Measurements from ENCODE around the gene ALDH7A1. TPM values are rescaled to one million over a fixed set of nuclear protein-coding genes. Genes with fewer than 3 reads are reported as not detected.

ALDH7A1 gene
- total and polyA plus RNA-seq, 2 experiments from 2014 or later = 65.2 to 121 TPM

GRCh38 chr5:126526493-126526892 lies 68.5 kb downstream of the ALDH7A1 start:
- TF ChIP-seq, protein P1, sequence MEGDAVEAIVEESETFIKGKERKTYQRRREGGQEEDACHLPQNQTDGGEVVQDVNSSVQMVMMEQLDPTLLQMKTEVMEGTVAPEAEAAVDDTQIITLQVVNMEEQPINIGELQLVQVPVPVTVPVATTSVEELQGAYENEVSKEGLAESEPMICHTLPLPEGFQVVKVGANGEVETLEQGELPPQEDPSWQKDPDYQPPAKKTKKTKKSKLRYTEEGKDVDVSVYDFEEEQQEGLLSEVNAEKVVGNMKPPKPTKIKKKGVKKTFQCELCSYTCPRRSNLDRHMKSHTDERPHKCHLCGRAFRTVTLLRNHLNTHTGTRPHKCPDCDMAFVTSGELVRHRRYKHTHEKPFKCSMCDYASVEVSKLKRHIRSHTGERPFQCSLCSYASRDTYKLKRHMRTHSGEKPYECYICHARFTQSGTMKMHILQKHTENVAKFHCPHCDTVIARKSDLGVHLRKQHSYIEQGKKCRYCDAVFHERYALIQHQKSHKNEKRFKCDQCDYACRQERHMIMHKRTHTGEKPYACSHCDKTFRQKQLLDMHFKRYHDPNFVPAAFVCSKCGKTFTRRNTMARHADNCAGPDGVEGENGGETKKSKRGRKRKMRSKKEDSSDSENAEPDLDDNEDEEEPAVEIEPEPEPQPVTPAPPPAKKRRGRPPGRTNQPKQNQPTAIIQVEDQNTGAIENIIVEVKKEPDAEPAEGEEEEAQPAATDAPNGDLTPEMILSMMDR (IDR thresholded peaks at IDR 0.05; ENCODE audit: low read depth, low read length) = no peak
- no peak for DNase-seq (ENCODE audit: low read depth in 1 of 2, low spot score in 1 of 2)
- H3K4me3 ChIP-seq = no peak overlapping the region
- no peak overlapping the region for H3K27ac ChIP-seq
- no peaks in the 10 kb centered on the region for H3K9me3 ChIP-seq (ENCODE audit: low read depth)
- no peaks in the 10 kb centered on the region for H3K27me3 ChIP-seq
- no peaks in the 10 kb centered on the region for H3K4me1 ChIP-seq (ENCODE audit: low read depth)
- no peaks in the 10 kb centered on the region for H3K36me3 ChIP-seq

- H3K9me3 ChIP-seq (ENCODE audit: low read depth) = no peaks in the 10 kb centered on the region
- TF ChIP-seq, protein P1 (IDR thresholded peaks at IDR 0.05; ENCODE audit: low read depth, low read length) = no peak
- H3K36me3 ChIP-seq = no peaks in the 10 kb centered on the region
- peak in 1 of 2 donors; percentile 62 for DNase-seq (ENCODE audit: low read depth in 1 of 2, low spot score in 1 of 2)
- no peak overlapping the region for H3K27ac ChIP-seq
- no peaks in the 10 kb centered on the region for H3K4me1 ChIP-seq (ENCODE audit: low read depth)
- H3K4me3 ChIP-seq = no peak overlapping the region
- no peaks in the 10 kb centered on the region for H3K27me3 ChIP-seq
These were observed 69.3 kb downstream of the ALDH7A1 start for GRCh38 chr5:126525630-126526245.

GRCh38 chr5:126523818-126524510 lies 71.1 kb downstream of the ALDH7A1 start:
- Histone ChIP-seq H3K36me3 (no peaks in the 10 kb centered on the region), H3K4me1 (ENCODE audit: low read depth) (peaks cover 4% of the 10 kb centered on the region), H3K27ac (peak overlapping the region; percentile 6), H3K9me3 (ENCODE audit: low read depth) (no peaks in the 10 kb centered on the region), H3K27me3 (no peaks in the 10 kb centered on the region), H3K4me3 (no peak overlapping the region)
- TF ChIP-seq, protein P1 (IDR thresholded peaks at IDR 0.05; ENCODE audit: low read depth, low read length) = no peak
- no peak for DNase-seq (ENCODE audit: low read depth in 1 of 2, low spot score in 1 of 2)

DNA sequence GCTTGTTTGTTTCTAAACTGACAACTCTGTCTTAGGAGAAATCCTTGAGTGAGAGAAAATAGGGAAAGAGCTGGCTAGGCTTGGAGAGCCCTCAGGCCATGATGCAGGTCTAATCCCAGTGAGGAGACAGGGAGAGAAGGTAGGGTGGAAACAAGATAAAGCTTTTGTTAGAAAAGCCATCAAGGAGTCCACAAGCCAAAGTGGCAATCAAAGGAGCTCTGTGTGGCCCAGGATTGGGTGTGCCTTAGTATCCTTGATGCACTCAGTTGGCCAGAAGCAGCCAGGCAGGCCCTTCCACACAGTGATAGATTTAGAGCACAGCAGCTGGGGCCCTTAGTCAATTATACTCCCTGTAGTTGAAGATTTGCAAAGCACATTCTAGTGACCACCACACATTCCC lies 73.9 kb downstream of the ALDH7A1 start:
- TF ChIP-seq, protein P1 (IDR thresholded peaks at IDR 0.05; ENCODE audit: low read depth, low read length) = no peak
- Histone ChIP-seq H3K9me3 (ENCODE audit: low read depth) (no peaks in the 10 kb centered on the region), H3K36me3 (no peaks in the 10 kb centered on the region), H3K4me3 (no peak overlapping the region), H3K27ac (no peak overlapping the region), H3K4me1 (ENCODE audit: low read depth) (peaks cover 4% of the 10 kb centered on the region), H3K27me3 (no peaks in the 10 kb centered on the region)
- DNase-seq (ENCODE audit: low read depth in 1 of 2, low spot score in 1 of 2) = no peak

- H3K4me3 ChIP-seq = no peak overlapping the region
- no peak for DNase-seq (ENCODE audit: low read depth in 1 of 2, low spot score in 1 of 2)
- no peaks in the 10 kb centered on the region for H3K9me3 ChIP-seq (ENCODE audit: low read depth)
- TF ChIP-seq, protein P1 (IDR thresholded peaks at IDR 0.05; ENCODE audit: low read depth, low read length) = no peak
- H3K36me3 ChIP-seq = no peaks in the 10 kb centered on the region
- peaks cover 7% of the 10 kb centered on the region for H3K4me1 ChIP-seq (ENCODE audit: low read depth)
- H3K27me3 ChIP-seq = no peaks in the 10 kb centered on the region
- no peak overlapping the region for H3K27ac ChIP-seq
These were observed 74.4 kb downstream of the ALDH7A1 start for GRCh38 chr5:126520593-126520953.
